ENCODE data around the gene PRKACA.

The PRKACA gene

GRCh38 chr19:14117668-14118164 lies at the start of gene PRKACA:
PRKACA (minus strand) TSS chr19:14117762; CDS start chr19:14117547, 215 bp downstream.
- FAIRE-seq = no peak

- no peak for FAIRE-seq
These were observed 49.5 kb upstream of the PRKACA start for GRCh38 chr19:14166999-14167575.

GRCh38 chr19:14165990-14166830 lies 48.6 kb upstream of the PRKACA start:
- no peak for FAIRE-seq

GRCh38 chr19:14164724-14165493 lies 47.3 kb upstream of the PRKACA start:
- no peak for FAIRE-seq

- FAIRE-seq = no peak
These were observed 46.5 kb upstream of the PRKACA start for GRCh38 chr19:14164082-14164481.

GRCh38 chr19:14162871-14163297 lies 45.3 kb upstream of the PRKACA start:
- FAIRE-seq = no peak

- FAIRE-seq = no peak
These were observed 43.7 kb upstream of the PRKACA start for GRCh38 chr19:14161305-14161704.

GRCh38 chr19:14160017-14160703 lies 42.6 kb upstream of the PRKACA start:
- no peak for FAIRE-seq

- FAIRE-seq = no peak
These were observed 41.5 kb upstream of the PRKACA start for GRCh38 chr19:14159059-14159458.

- FAIRE-seq = no peak
These were observed 40.9 kb upstream of the PRKACA start for GRCh38 chr19:14158276-14159023.

- FAIRE-seq = no peak
These were observed 39.6 kb upstream of the PRKACA start for GRCh38 chr19:14156971-14157717.

- no peak for FAIRE-seq
These were observed 38.6 kb upstream of the PRKACA start for GRCh38 chr19:14156122-14156521.

GRCh38 chr19:14155371-14155770 lies 37.8 kb upstream of the PRKACA start:
- no peak for FAIRE-seq

- no peak for FAIRE-seq
These were observed 35.2 kb upstream of the PRKACA start for GRCh38 chr19:14152713-14153112.

- no peak for FAIRE-seq
These were observed 33.5 kb upstream of the PRKACA start for GRCh38 chr19:14150770-14151661.

GRCh38 chr19:14150041-14150769 lies 32.6 kb upstream of the PRKACA start:
- no peak for FAIRE-seq

- peak; percentile 66 for FAIRE-seq
These were observed 32.0 kb upstream of the PRKACA start for GRCh38 chr19:14149509-14149994.

- no peak for FAIRE-seq
These were observed 31.3 kb upstream of the PRKACA start for GRCh38 chr19:14148751-14149410.

Measured in endometrium (tissue), 2 donors.